HL-60 (cell line): ENCODE measurements around the gene ITGB2.

Source experiments
- DNase-seq, 2 experiments: peaks; one replicate each; pipeline ENCODE4 v3.0.0-alpha.2; 2010 to 2020; ENCODE audit warnings: low read depth in 1 of 2, low spot score in 1 of 2
- H3K27ac ChIP-seq: fragments of 250-450 bp; sonication (Bioruptor Pico); replicated peaks from 2 replicates; pipeline ENCODE4 v1.5.1; 2020; ENCODE audit warnings: mild to moderate bottlenecking, moderate library complexity
- H3K27me3 ChIP-seq: fragments of 250-450 bp; sonication (Bioruptor Pico); 2 replicates; pipeline ENCODE4 v1.5.1; 2021; ENCODE audit warnings: mild to moderate bottlenecking, moderate library complexity; ENCODE audit not compliant: insufficient read depth, poor library complexity, severe bottlenecking
- H3K4me3 ChIP-seq: replicated peaks from 2 replicates; pipeline ENCODE4 v1.5.1; 2011; ENCODE audit warnings: mild to moderate bottlenecking, control low read depth, low read length; ENCODE audit not compliant: insufficient read depth
- CTCF ChIP-seq: IDR thresholded peaks from one replicate; pipeline ENCODE4 v1.5.1; 2011; ENCODE audit warnings: low read length, control low read depth, inconsistent platforms; ENCODE audit not compliant: insufficient read depth
- GABPA ChIP-seq: IDR thresholded peaks from 2 replicates; pipeline ENCODE4 v1.6.1; 2012; ENCODE audit warnings: low read depth
- POLR2AphosphoS5 ChIP-seq: IDR thresholded peaks from 2 replicates; pipeline ENCODE4 v1.6.1; 2012; ENCODE audit warnings: low read depth
- REST ChIP-seq: IDR thresholded peaks from 2 replicates; pipeline ENCODE4 v1.6.1; 2012; ENCODE audit warnings: low read depth; ENCODE audit not compliant: insufficient replicate concordance
- SPI1 ChIP-seq: IDR thresholded peaks from 2 replicates; pipeline ENCODE4 v1.6.1; 2012; ENCODE audit warnings: low read depth, mild to moderate bottlenecking, borderline replicate concordance

The ITGB2 gene

GRCh38 chr21:44943005-44943685 lies 22.4 kb upstream of the ITGB2 start:
- Histone ChIP-seq H3K27ac (no peak overlapping the region), H3K4me3 (no peak overlapping the region), H3K27me3 (no peaks in the 10 kb centered on the region)
- DNase-seq = no peak
- TF ChIP-seq POLR2AphosphoS5 (no peak), REST (no peak), GABPA (no peak), CTCF (no peak), SPI1 (no peak)

- TF ChIP-seq SPI1 (no peak), REST (no peak), CTCF (no peak), GABPA (no peak), POLR2AphosphoS5 (no peak)
- DNase-seq = no peak
- no peaks in the 10 kb centered on the region for H3K27me3 ChIP-seq
- no peak overlapping the region for H3K27ac ChIP-seq
- no peak overlapping the region for H3K4me3 ChIP-seq
These were observed 21.9 kb upstream of the ITGB2 start for GRCh38 chr21:44942566-44942965.

GRCh38 chr21:44941567-44941966 lies 20.9 kb upstream of the ITGB2 start:
- no peak for TF ChIP-seq CTCF
- no peak for TF ChIP-seq GABPA
- no peak for TF ChIP-seq REST
- TF ChIP-seq POLR2AphosphoS5 = no peak
- Histone ChIP-seq H3K27ac (no peak overlapping the region), H3K4me3 (no peak overlapping the region; the same call in 1 of the 2 replicates), H3K27me3 (no peaks in the 10 kb centered on the region)
- no peak for DNase-seq
